Endothelial cell of umbilical vein (primary cell): ENCODE measurements around the gene RFX6. TPM values are rescaled to one million over a fixed set of nuclear protein-coding genes. Genes with fewer than 3 reads are reported as not detected.
A peak's percentile ranks its signal among the peaks of the same experiment; 100 is the strongest.

Source experiments
- BruUV-seq: library from RNA; stranded (reverse); fragments of 400-500 nt; replicated peaks from 2 replicates; lab custom pipeline; 2021; lab: Mats Ljungman, UMichigan
- CTCF ChIA-PET: fragments of 300-600, 350-600 bp; sonication (Branson Sonifier 250); formaldehyde crosslinking; loops from one replicate; lab custom pipeline; 2021; ENCODE audit warnings: antibody characterized with exemption, inconsistent platforms; lab: Charles Lee
- POLR2A ChIA-PET: fragments of 300-600, 350-600 bp; sonication (Branson Sonifier 250); formaldehyde crosslinking; loops from one replicate; lab custom pipeline; 2021; ENCODE audit warnings: antibody characterized with exemption, inconsistent platforms; lab: Charles Lee
- DNase-seq: peaks from one replicate; pipeline ENCODE4 v3.0.0-alpha.2; 2011; ENCODE audit warnings: low read depth, low spot score
- FAIRE-seq: peaks from 2 replicates; lab custom pipeline; 2011; peaks lifted over from hg19 to GRCh38; lab: Jason Lieb, UNC
- H2AFZ ChIP-seq: 2 replicates; pipeline ENCODE4 v1.6.0; 2012; ENCODE audit warnings: low read depth, low read length, control low read depth, inconsistent platforms
- H3K27ac ChIP-seq: 2 replicates; pipeline ENCODE4 v1.5.1; 2011; ENCODE audit warnings: low read depth, mild to moderate bottlenecking, control low read depth, low read length, moderate library complexity; ENCODE audit not compliant: insufficient read depth
- H3K27me3 ChIP-seq, 2 experiments: 2 replicates each; pipeline versions ENCODE4 v1.6.0 to v1.6.1; 2011; ENCODE audit warnings: low read length in 2 of 2, mixed read lengths in 1 of 2; ENCODE audit not compliant: control insufficient read depth in 2 of 2, insufficient read depth in 2 of 2
- H3K36me3 ChIP-seq, 2 experiments: 2 replicates in 1 of 2; 3 replicates in 1 of 2; pipeline ENCODE4 v1.5.1; 2011; ENCODE audit warnings: low read length in 2 of 2, mild to moderate bottlenecking in 1 of 2, moderate library complexity in 1 of 2; ENCODE audit not compliant: control insufficient read depth in 2 of 2, insufficient read depth in 2 of 2; ENCODE audit errors: extremely low read depth in 1 of 2
- H3K4me1 ChIP-seq: 3 replicates; pipeline ENCODE4 v1.5.1; 2011; ENCODE audit warnings: mild to moderate bottlenecking, low read length; ENCODE audit not compliant: control insufficient read depth, insufficient read depth; ENCODE audit errors: extremely low read depth
- H3K4me2 ChIP-seq: 2 replicates; pipeline ENCODE4 v1.6.1; 2011; ENCODE audit warnings: low read length, control low read depth, mixed read lengths; ENCODE audit not compliant: insufficient read depth
- H3K4me3 ChIP-seq, 3 experiments: fragments of 200-600 bp in 1 of 3; sonication (generic), shearing (Covaris generic) in 1 of 3; replicated peaks in 1 of 3; 2 replicates each; pipeline ENCODE4 v1.5.1; 2011 to 2016; ENCODE audit warnings: control low read depth in 3 of 3, low read length in 3 of 3, mild to moderate bottlenecking in 2 of 3, inconsistent platforms in 1 of 3, low read depth in 1 of 3, moderate library complexity in 1 of 3; ENCODE audit not compliant: insufficient read depth in 1 of 3
- H3K79me2 ChIP-seq: 2 replicates; pipeline ENCODE4 v1.6.0; 2012; ENCODE audit warnings: low read length, inconsistent platforms; ENCODE audit not compliant: control insufficient read depth, insufficient read depth
- H3K9ac ChIP-seq: replicated peaks from 2 replicates; pipeline ENCODE3; 2011; ENCODE audit warnings: low read length, control low read depth; ENCODE audit not compliant: insufficient read depth; ENCODE audit errors: extremely low read depth
- H3K9me1 ChIP-seq: replicated peaks from 3 replicates; pipeline ENCODE4 v1.6.0; 2011; ENCODE audit warnings: mild to moderate bottlenecking, low read length; ENCODE audit not compliant: control insufficient read depth, insufficient read depth; ENCODE audit errors: extremely low read depth
- H3K9me3 ChIP-seq: replicated peaks from 2 replicates; pipeline ENCODE4 v1.5.1; 2012; ENCODE audit warnings: low read length, inconsistent platforms; ENCODE audit not compliant: control insufficient read depth, insufficient read depth
- H4K20me1 ChIP-seq: replicated peaks from 2 replicates; pipeline ENCODE3; 2011; ENCODE audit warnings: mild to moderate bottlenecking, low read length; ENCODE audit not compliant: control insufficient read depth, insufficient read depth; ENCODE audit errors: extremely low read depth
- EZH2 ChIP-seq: IDR thresholded peaks from 2 replicates; pipeline ENCODE4 v1.6.1; 2012; ENCODE audit warnings: borderline replicate concordance, low read depth, mild to moderate bottlenecking, moderate library complexity, low read length, inconsistent platforms; ENCODE audit not compliant: severe bottlenecking
- FOS ChIP-seq: IDR thresholded peaks from 2 replicates; pipeline ENCODE4 v1.6.1; 2011; ENCODE audit warnings: mild to moderate bottlenecking, low read length, moderate library complexity, borderline replicate concordance; ENCODE audit not compliant: insufficient read depth
- GATA2 ChIP-seq: IDR thresholded peaks from 2 replicates; pipeline ENCODE4 v1.7.0; 2011; ENCODE audit warnings: low read depth, mild to moderate bottlenecking, moderate library complexity, mixed read lengths, low read length; ENCODE audit not compliant: insufficient read length, insufficient read depth
- JUN ChIP-seq: IDR thresholded peaks from 2 replicates; pipeline ENCODE4 v1.6.1; 2011; ENCODE audit warnings: borderline replicate concordance, low read depth; ENCODE audit not compliant: insufficient read length, insufficient read depth
- MYC ChIP-seq: IDR thresholded peaks from one replicate; pipeline ENCODE4 v1.6.1; 2011; ENCODE audit warnings: mild to moderate bottlenecking, low read depth, low read length
- POLR2A ChIP-seq: IDR thresholded peaks from 2 replicates; pipeline ENCODE4 v1.6.1; 2012; ENCODE audit warnings: low read depth, mild to moderate bottlenecking, control low read depth, low read length
- POLR2AphosphoS5 ChIP-seq: IDR thresholded peaks from 2 replicates; pipeline ENCODE4 v1.6.1; 2012; ENCODE audit warnings: low read depth, mild to moderate bottlenecking, control low read depth, low read length, moderate library complexity; ENCODE audit not compliant: insufficient read depth
- dilution Hi-C: fragments of 300-500 bp; cut with MboI; formaldehyde crosslinking; loops from one replicate; pipeline ENCODE4 v1.15.0; 2019; ENCODE audit warnings: low sequenced_read_pairs; ENCODE audit not compliant: extremely low pct_ligation_motif_present
- intact Hi-C: fragments of 100-400 bp; cut with micrococcal nuclease; formaldehyde crosslinking; loops from one replicate; pipeline ENCODE4 v1.10.0; 2022
- polyA plus RNA-seq, 4 experiments: library from polyadenylated mRNA; depleted of rRNA in 3 of 4; stranded (reverse) in 3 of 4; unstranded in 1 of 4; fragments of >200 nt; gene quantifications; 2 replicates each; pipeline versions ENCODE4 v1.2.1 to v1.2.3, GENCODE V29; 2011 to 2012; ENCODE audit warnings: missing spikeins in 1 of 4
- total RNA-seq: library from RNA; stranded (reverse); gene quantifications from 2 replicates; pipeline ENCODE4 v1.2.3, GENCODE V29; 2021
- TF ChIP-seq, protein P1 (sequence below), 2 donors: IDR thresholded peaks; 1 replicate in 1 of 2; 2 replicates in 1 of 2; pipeline ENCODE4 v1.5.1; 2011; ENCODE audit warnings: low read length in 2 of 2, mild to moderate bottlenecking in 2 of 2, moderate library complexity in 2 of 2, control low read depth in 1 of 2, inconsistent platforms in 1 of 2, low read depth in 1 of 2; ENCODE audit not compliant: insufficient read depth in 1 of 2; ENCODE audit errors: extremely low read depth in 1 of 2
- TF ChIP-seq, protein P2 (sequence below): IDR thresholded peaks from 2 replicates; pipeline ENCODE4 v1.6.1; 2011; ENCODE audit not compliant: insufficient read depth, insufficient read length

Gene RFX6
- total and polyA plus RNA-seq, 2 donors (not counting 3 experiments of a cell fraction or from before 2014, with no cell fraction given) = not detected

DNA sequence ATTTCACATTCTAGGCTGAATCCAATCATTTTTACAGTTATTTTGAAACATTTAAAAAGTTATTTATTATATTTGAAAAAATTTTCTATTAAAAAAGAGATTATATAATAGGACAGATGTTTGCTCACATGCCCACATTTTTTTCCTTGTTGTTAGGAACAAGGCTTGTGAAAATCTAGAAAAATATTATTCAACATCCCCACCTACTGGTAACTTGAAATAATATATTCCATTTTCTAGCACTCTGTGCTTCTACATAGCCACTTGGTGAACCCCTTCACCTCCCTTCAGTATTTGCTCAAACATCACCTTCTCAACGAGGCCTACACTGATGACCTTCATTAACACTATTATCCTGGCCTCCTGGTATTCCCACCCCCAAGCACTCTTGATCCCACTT is 29.8 kb upstream of the RFX6 start:
- no peaks in the 10 kb centered on the region for H3K79me2 ChIP-seq
- H3K27me3 ChIP-seq = no peaks in the 10 kb centered on the region
- H3K9ac ChIP-seq = no peak overlapping the region
- no peak overlapping the region for H3K4me2 ChIP-seq
- TF ChIP-seq MYC (no peak), GATA2 (no peak), POLR2A (no peak)
- TF ChIP-seq, protein P1, sequence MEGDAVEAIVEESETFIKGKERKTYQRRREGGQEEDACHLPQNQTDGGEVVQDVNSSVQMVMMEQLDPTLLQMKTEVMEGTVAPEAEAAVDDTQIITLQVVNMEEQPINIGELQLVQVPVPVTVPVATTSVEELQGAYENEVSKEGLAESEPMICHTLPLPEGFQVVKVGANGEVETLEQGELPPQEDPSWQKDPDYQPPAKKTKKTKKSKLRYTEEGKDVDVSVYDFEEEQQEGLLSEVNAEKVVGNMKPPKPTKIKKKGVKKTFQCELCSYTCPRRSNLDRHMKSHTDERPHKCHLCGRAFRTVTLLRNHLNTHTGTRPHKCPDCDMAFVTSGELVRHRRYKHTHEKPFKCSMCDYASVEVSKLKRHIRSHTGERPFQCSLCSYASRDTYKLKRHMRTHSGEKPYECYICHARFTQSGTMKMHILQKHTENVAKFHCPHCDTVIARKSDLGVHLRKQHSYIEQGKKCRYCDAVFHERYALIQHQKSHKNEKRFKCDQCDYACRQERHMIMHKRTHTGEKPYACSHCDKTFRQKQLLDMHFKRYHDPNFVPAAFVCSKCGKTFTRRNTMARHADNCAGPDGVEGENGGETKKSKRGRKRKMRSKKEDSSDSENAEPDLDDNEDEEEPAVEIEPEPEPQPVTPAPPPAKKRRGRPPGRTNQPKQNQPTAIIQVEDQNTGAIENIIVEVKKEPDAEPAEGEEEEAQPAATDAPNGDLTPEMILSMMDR (IDR thresholded peaks at IDR 0.05; ENCODE audit: extremely low read depth in 1 of 2, insufficient read depth in 1 of 2, low read depth in 1 of 2, low read length in 2 of 2) = peak in 1 of 2 donors; percentile 7
- H4K20me1 ChIP-seq = no peaks in the 10 kb centered on the region
- peak; percentile 36 for DNase-seq
- ChIA-PET POLR2A (no interaction called here), CTCF (interaction anchor here (0.6 to 2.9 kb wide), 14 partner anchors 14 to 836 kb away, joined by 3 to 15 read pairs (median 4); partner anchors contain the start of gene CALHM5)
- no peaks in the 10 kb centered on the region for H3K4me1 ChIP-seq
- H3K36me3 ChIP-seq = no peaks in the 10 kb centered on the region
- dilution Hi-C loops (no loop called here), intact Hi-C loops (loop anchor here (1.0 to 5.0 kb wide), 5 partner anchors 68 to 630 kb away; no protein-coding TSS in a partner anchor)
- no peaks in the 10 kb centered on the region for H3K9me1 ChIP-seq
- no peak overlapping the region for H2AFZ ChIP-seq
- H3K9me3 ChIP-seq = no peaks in the 10 kb centered on the region
- H3K27ac ChIP-seq = no peak overlapping the region
- no peak overlapping the region for H3K4me3 ChIP-seq
- no TSS peak for BruUV-seq
- no peak for FAIRE-seq

DNA sequence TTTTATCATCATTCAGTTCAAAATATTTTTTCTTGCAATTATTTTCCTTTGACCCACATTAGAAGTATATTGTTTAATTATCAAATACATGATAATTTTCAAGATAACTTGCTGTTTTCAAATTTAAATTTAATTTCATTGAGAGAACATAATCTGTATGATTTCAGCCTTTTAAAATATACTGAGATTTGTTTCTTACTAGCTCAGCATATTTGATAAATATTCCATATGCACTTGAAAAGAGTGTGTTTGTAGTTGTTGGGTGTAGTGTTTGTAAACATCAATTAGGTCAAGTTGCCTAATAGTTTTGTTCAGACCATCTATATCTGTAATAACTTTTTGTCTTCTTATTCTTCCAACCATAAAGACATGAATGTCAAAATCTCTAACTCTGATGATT is 19.0 kb upstream of the RFX6 start:
- no peaks in the 10 kb centered on the region for H3K79me2 ChIP-seq
- no peaks in the 10 kb centered on the region for H3K9me3 ChIP-seq
- H3K4me3 ChIP-seq = no peak overlapping the region
- no peak overlapping the region for H3K9ac ChIP-seq
- H3K9me1 ChIP-seq = no peaks in the 10 kb centered on the region
- no TSS peak for BruUV-seq
- intact Hi-C loops = no loop called here
- H3K27ac ChIP-seq = no peak overlapping the region
- no peaks in the 10 kb centered on the region for H3K4me1 ChIP-seq
- H4K20me1 ChIP-seq = no peaks in the 10 kb centered on the region
- FAIRE-seq (no peak), DNase-seq (no peak)
- TF ChIP-seq, protein P2, sequence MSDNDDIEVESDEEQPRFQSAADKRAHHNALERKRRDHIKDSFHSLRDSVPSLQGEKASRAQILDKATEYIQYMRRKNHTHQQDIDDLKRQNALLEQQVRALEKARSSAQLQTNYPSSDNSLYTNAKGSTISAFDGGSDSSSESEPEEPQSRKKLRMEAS = no peak
- TF ChIP-seq JUN (no peak), POLR2AphosphoS5 (no peak), EZH2 (no peak), MYC (no peak), POLR2A (no peak), FOS (no peak), GATA2 (no peak)
- TF ChIP-seq, protein P1 (IDR thresholded peaks at IDR 0.05; ENCODE audit: extremely low read depth in 1 of 2, insufficient read depth in 1 of 2, low read depth in 1 of 2, low read length in 2 of 2) = no peak
- no peak overlapping the region for H2AFZ ChIP-seq
- ChIA-PET CTCF (interaction anchor here (1.0 to 1.9 kb wide), 2 partner anchors 14 to 31 kb away, joined by 3 to 5 read pairs; no protein-coding TSS in a partner anchor), POLR2A (no interaction called here)
- no peak overlapping the region for H3K4me2 ChIP-seq
- dilution Hi-C loops = no loop called here
- H3K27me3 ChIP-seq = no peaks in the 10 kb centered on the region
- no peaks in the 10 kb centered on the region for H3K36me3 ChIP-seq
